DND-41 (cell line): ENCODE measurements around the gene RARG.

Experiments used
- ATAC-seq: fragments of 200-7000 bp; cut with Tn5 transposase; 3 replicates; pipeline ENCODE4 v1.9.1; 2021; ENCODE audit warnings: low read depth; ENCODE audit not compliant: insufficient read depth
- DNase-seq: peaks from one replicate; pipeline ENCODE4 v3.0.0-alpha.2; 2020
- H2AFZ ChIP-seq: 2 replicates; pipeline ENCODE4 v1.6.0; 2012; ENCODE audit warnings: low read depth, low read length
- H3K27ac ChIP-seq: 2 replicates; pipeline ENCODE4 v1.5.1; 2012; ENCODE audit warnings: low read length, inconsistent platforms
- H3K27me3 ChIP-seq: fragments of 200-600 bp; sonication (generic); 2 replicates; pipeline ENCODE4 v1.6.0; 2012; ENCODE audit warnings: low read length, mild to moderate bottlenecking, inconsistent platforms; ENCODE audit not compliant: insufficient read depth, poor library complexity
- H3K36me3 ChIP-seq: 2 replicates; pipeline ENCODE4 v1.5.1; 2012; ENCODE audit warnings: low read length, inconsistent platforms; ENCODE audit not compliant: insufficient read depth
- H3K4me1 ChIP-seq: 2 replicates; pipeline ENCODE4 v1.5.1; 2012; ENCODE audit warnings: mild to moderate bottlenecking, low read length; ENCODE audit not compliant: insufficient read depth
- H3K4me2 ChIP-seq: 2 replicates; pipeline ENCODE4 v1.6.0; 2012; ENCODE audit warnings: mild to moderate bottlenecking, moderate library complexity, low read length, inconsistent platforms; ENCODE audit not compliant: insufficient read depth
- H3K4me3 ChIP-seq, 2 experiments: fragments of 200-600 bp in 1 of 2; shearing (Covaris generic) in 1 of 2; 2 replicates each; pipeline ENCODE4 v1.5.1; 2012 to 2016; ENCODE audit warnings: inconsistent platforms in 2 of 2, low read length in 2 of 2, mild to moderate bottlenecking in 2 of 2, low read depth in 1 of 2, moderate library complexity in 1 of 2
- H3K79me2 ChIP-seq: 2 replicates; pipeline ENCODE4 v1.6.0; 2012; ENCODE audit warnings: low read length, inconsistent platforms; ENCODE audit not compliant: insufficient read depth
- H3K9ac ChIP-seq: 2 replicates; pipeline ENCODE4 v1.6.0; 2012; ENCODE audit warnings: low read depth, mild to moderate bottlenecking, inconsistent platforms, low read length, moderate library complexity
- H3K9me3 ChIP-seq: 2 replicates; pipeline ENCODE4 v1.5.1; 2012; ENCODE audit warnings: low read length, moderate library complexity, mild to moderate bottlenecking, inconsistent platforms; ENCODE audit not compliant: insufficient read depth, severe bottlenecking
- H4K20me1 ChIP-seq: 2 replicates; pipeline ENCODE4 v1.6.0; 2012; ENCODE audit warnings: low read length; ENCODE audit not compliant: insufficient read depth
- EZH2 ChIP-seq: IDR thresholded peaks from 3 replicates; pipeline ENCODE4 v1.6.1; 2012; ENCODE audit warnings: borderline replicate concordance, low read depth, mild to moderate bottlenecking, moderate library complexity, low read length, inconsistent platforms; ENCODE audit not compliant: severe bottlenecking
- TF ChIP-seq, protein P1 (sequence below): IDR thresholded peaks from 2 replicates; pipeline ENCODE4 v1.5.1; 2012; ENCODE audit warnings: borderline replicate concordance, low read length, moderate library complexity, mild to moderate bottlenecking; ENCODE audit not compliant: poor library complexity, severe bottlenecking; ENCODE audit errors: extremely low read depth

RARG gene

DNA sequence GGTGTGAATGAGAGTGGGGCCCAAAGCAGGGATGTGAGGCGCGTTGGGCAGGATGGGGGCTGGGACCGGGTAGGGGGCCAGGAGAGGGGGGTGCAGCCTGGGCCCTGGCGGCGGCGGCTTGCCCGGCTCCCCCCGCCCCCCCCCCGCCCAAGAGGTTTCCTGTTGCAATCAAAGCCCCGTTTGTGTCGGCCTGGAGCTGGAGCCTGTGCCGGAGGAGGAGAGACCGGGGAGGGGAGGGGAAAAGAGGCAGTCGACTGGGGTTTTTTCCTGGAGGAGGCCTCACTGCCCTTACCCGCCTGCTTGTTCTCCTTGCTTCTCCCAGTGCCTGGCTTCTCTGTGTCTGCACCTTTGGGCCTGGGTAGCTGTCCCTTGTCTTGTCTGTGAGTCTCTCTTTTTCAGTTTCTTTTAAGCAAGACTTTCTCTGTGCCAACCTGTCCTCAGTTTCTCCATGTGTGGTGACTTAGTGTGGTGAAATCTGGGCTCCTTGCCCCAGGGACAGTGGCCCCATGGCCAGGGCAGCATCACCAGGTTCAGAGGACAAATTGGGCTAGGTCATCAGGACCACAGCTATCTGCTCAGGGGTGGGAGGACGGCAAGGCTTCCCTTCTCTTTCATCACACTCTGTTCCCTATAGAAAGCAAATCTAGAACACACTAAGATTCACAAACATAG, 8.5 kb downstream of the RARG start:
- Histone ChIP-seq H4K20me1 (no peaks in the 10 kb centered on the region), H3K79me2 (no peaks in the 10 kb centered on the region), H3K36me3 (no peaks in the 10 kb centered on the region), H3K4me2 (peak overlapping the region; percentile 40), H3K9me3 (no peaks in the 10 kb centered on the region), H3K9ac (peak overlapping the region; percentile 37), H2AFZ (0 out of 2 replicates have a peak overlapping the region, but pooled peaks have one; percentile 20), H3K4me1 (peaks cover 50% of the 10 kb centered on the region), H3K27me3 (peaks cover 18% of the 10 kb centered on the region), H3K4me3 (0 out of 4 replicates have a peak overlapping the region, but pooled peaks of 1 of the 2 experiments have one; percentile 7), H3K27ac (peak overlapping the region; percentile 20; the same call in 1 of the 2 replicates)
- DNase-seq, result peak; percentile 70
- no peak for TF ChIP-seq EZH2
- TF ChIP-seq, protein P1, sequence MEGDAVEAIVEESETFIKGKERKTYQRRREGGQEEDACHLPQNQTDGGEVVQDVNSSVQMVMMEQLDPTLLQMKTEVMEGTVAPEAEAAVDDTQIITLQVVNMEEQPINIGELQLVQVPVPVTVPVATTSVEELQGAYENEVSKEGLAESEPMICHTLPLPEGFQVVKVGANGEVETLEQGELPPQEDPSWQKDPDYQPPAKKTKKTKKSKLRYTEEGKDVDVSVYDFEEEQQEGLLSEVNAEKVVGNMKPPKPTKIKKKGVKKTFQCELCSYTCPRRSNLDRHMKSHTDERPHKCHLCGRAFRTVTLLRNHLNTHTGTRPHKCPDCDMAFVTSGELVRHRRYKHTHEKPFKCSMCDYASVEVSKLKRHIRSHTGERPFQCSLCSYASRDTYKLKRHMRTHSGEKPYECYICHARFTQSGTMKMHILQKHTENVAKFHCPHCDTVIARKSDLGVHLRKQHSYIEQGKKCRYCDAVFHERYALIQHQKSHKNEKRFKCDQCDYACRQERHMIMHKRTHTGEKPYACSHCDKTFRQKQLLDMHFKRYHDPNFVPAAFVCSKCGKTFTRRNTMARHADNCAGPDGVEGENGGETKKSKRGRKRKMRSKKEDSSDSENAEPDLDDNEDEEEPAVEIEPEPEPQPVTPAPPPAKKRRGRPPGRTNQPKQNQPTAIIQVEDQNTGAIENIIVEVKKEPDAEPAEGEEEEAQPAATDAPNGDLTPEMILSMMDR, result no peak
- ATAC-seq, result 0 out of 3 replicates have a peak, but pooled peaks have one; percentile 12

DNA sequence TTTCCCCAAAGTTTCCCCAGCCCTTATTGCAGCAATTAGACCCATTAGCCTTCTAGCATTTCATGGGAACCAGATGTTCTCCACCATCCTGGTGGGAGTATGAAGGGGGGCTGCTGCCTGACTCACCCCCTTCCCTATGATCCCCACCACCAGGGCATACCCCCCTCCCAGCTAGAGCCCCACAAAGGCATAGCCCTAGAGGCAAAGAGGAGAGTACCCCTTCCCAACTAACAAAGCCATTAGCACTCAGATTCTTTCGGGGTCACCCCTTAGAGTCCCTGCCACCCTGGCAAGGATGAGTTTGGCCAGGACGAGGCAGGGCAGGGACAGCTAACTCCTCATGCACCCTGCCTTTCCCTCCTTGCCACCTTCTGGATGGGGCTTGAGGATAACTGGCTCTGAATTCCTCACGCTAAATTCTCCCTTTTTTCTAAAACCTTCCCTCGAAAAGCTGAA, 9.2 kb downstream of the RARG start:
- Histone ChIP-seq H3K9ac (no peak overlapping the region), H3K4me2 (no peak overlapping the region)

DNA sequence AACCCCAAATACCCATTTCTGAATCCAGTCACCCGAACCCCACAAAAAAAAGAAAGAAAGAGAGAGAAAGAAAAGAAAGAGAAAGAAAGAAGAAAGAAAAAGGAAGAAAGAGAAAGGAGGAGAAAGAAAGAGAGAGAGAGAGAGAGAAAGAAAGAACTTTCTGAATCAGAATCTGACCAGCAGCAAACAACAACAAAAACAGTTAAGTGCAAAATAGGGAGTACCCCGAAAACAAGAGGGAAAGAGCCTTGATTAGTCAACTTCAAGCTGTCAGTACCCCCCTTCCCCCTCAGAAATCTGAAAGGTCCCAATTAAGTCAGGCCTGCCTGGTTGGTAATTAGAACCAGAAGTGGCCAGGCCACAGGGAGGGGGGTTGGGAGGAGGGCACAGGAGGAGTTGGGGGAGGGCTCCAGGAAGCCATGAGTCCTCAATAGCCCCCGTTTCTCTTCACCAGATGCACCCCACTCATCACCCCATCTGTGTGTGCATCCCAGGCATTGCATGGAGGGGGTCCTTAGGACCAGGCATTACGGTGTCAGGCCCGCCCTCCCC, 9.8 kb downstream of the RARG start:
- no peaks in the 10 kb centered on the region for H3K79me2 ChIP-seq
- ATAC-seq (no peak), DNase-seq (no peak)
- H3K27ac ChIP-seq, result peak overlapping the region; percentile 14; the same call in 1 of the 2 replicates
- H3K4me1 ChIP-seq, result peaks cover 50% of the 10 kb centered on the region
- H3K27me3 ChIP-seq, result peaks cover 18% of the 10 kb centered on the region
- peak overlapping the region; percentile 67 for H3K9ac ChIP-seq
- peak overlapping the region; percentile 67; the same call in 1 of the 2 replicates for H2AFZ ChIP-seq
- no peaks in the 10 kb centered on the region for H3K9me3 ChIP-seq
- no peaks in the 10 kb centered on the region for H3K36me3 ChIP-seq
- TF ChIP-seq, protein P1, result no peak
- TF ChIP-seq EZH2, result no peak
- H4K20me1 ChIP-seq, result no peaks in the 10 kb centered on the region
- peak overlapping the region in 1 of 2 experiments; percentile 82; a peak in 2 of 4 replicates for H3K4me3 ChIP-seq
- peak overlapping the region; percentile 93 for H3K4me2 ChIP-seq

More for the DNA sequence above, 9.2 kb downstream of the RARG start:
- no peak overlapping the region for H2AFZ ChIP-seq
- ATAC-seq (no peak), DNase-seq (no peak)
- H3K4me3 ChIP-seq, result no peak overlapping the region
- no peaks in the 10 kb centered on the region for H4K20me1 ChIP-seq
- peaks cover 50% of the 10 kb centered on the region for H3K4me1 ChIP-seq
- H3K9me3 ChIP-seq, result no peaks in the 10 kb centered on the region
- H3K27ac ChIP-seq, result no peak overlapping the region
- TF ChIP-seq, protein P1, result no peak
- no peak for TF ChIP-seq EZH2
- H3K36me3 ChIP-seq, result no peaks in the 10 kb centered on the region
- H3K79me2 ChIP-seq, result no peaks in the 10 kb centered on the region
- H3K27me3 ChIP-seq, result peaks cover 18% of the 10 kb centered on the region
